GM19043 (cell line): ENCODE results near the gene RPS6KB2.
"Not testable (repeated sequence)": the region's sequence is repeated elsewhere in the genome, so short reads cannot be mapped to it uniquely, and the experiment has no call there.

Experiments used
- ATAC-seq: cut with Tn5 transposase; IDR thresholded peaks from one replicate; pipeline ENCODE4 v1.9.1; 2021; ENCODE audit warnings: low read depth; ENCODE audit not compliant: unreplicated experiment

Gene RPS6KB2

GRCh38 chr11:67397536-67397935, 30.8 kb upstream of the RPS6KB2 start:
- no peak for ATAC-seq

GRCh38 chr11:67397986-67398660, 30.2 kb upstream of the RPS6KB2 start:
- ATAC-seq, result no peak

- ATAC-seq, result no peak
These were observed 29.4 kb upstream of the RPS6KB2 start for GRCh38 chr11:67398661-67399563.

GRCh38 chr11:67400251-67400941, 27.9 kb upstream of the RPS6KB2 start:
- ATAC-seq, result no peak

- ATAC-seq, result peak; percentile 6
These were observed 27.3 kb upstream of the RPS6KB2 start for GRCh38 chr11:67400942-67401494.

- ATAC-seq, result peak; percentile 47
These were observed 26.7 kb upstream of the RPS6KB2 start, which contains the start of gene PPP1CA for GRCh38 chr11:67401495-67402191. Gene PPP1CA (minus strand): TSS chr11:67401858. CDS start chr11:67401782, 76 bp downstream.

- not testable (repeated sequence) for ATAC-seq
These were observed 26.0 kb upstream of the RPS6KB2 start for GRCh38 chr11:67402192-67402839.

GRCh38 chr11:67403085-67403484, 25.2 kb upstream of the RPS6KB2 start:
- not testable (repeated sequence) for ATAC-seq

- no peak for ATAC-seq
These were observed 23.6 kb upstream of the RPS6KB2 start for GRCh38 chr11:67404515-67405195.

GRCh38 chr11:67405196-67405567, 23.1 kb upstream of the RPS6KB2 start:
- ATAC-seq, result no peak

GRCh38 chr11:67405688-67406339, 22.5 kb upstream of the RPS6KB2 start:
- no peak for ATAC-seq

GRCh38 chr11:67406420-67406968, 21.8 kb upstream of the RPS6KB2 start:
- ATAC-seq, result no peak

GRCh38 chr11:67406969-67407687, 21.2 kb upstream of the RPS6KB2 start:
- no peak for ATAC-seq

- no peak for ATAC-seq
These were observed 20.6 kb upstream of the RPS6KB2 start for GRCh38 chr11:67407688-67408163.

GRCh38 chr11:67408437-67409200, 19.7 kb upstream of the RPS6KB2 start:
- no peak for ATAC-seq

GRCh38 chr11:67409261-67409666, 19.0 kb upstream of the RPS6KB2 start:
- no peak for ATAC-seq
